HepG2 (cell line): Measurements from ENCODE around the gene PCDHGC5. TPM values are rescaled to one million over a fixed set of nuclear protein-coding genes. Genes with fewer than 3 reads are reported as not detected.

Experiments used
- ATAC-seq: fragments of 200-7000 bp; cut with Tn5 transposase; 3 replicates; pipeline ENCODE4 v1.9.1; 2020; ENCODE audit warnings: mild to moderate bottlenecking, moderate library complexity
- BruUV-seq: library from RNA; stranded (reverse); fragments of 400-500 nt; replicated peaks from 2 replicates; lab custom pipeline; 2021; lab: Mats Ljungman, UMichigan
- CTCF ChIA-PET: fragments of 300-600 bp; formaldehyde crosslinking; extraction: SDS; loops from one replicate; lab custom pipeline; 2021; ENCODE audit warnings: low total read pairs, inconsistent platforms, low intra/inter-chr PET ratio; lab: Yijun Ruan, JAX
- POLR2A ChIA-PET: fragments of 350-600 bp; sonication (Branson Sonifier 250); formaldehyde crosslinking; loops from one replicate; lab custom pipeline; 2020; ENCODE audit warnings: antibody characterized with exemption, inconsistent platforms; lab: Yijun Ruan, JAX
- DNase-seq: peaks from one replicate; pipeline ENCODE4 v3.0.0-alpha.2; 2015; ENCODE audit warnings: low spot score
- FAIRE-seq: peaks from 3 replicates; lab custom pipeline; 2011; peaks lifted over from hg19 to GRCh38; lab: Jason Lieb, UNC
- H2AFZ ChIP-seq: one replicate; pipeline ENCODE4 v1.6.1; 2011; ENCODE audit warnings: low read length, inconsistent platforms
- H3K27ac ChIP-seq: fragments of 300-600 bp; 3 replicates; pipeline ENCODE4 v1.8.0; 2011; ENCODE audit warnings: mixed run types, mild to moderate bottlenecking, mixed read lengths, low read length, inconsistent platforms; ENCODE audit not compliant: insufficient read depth; ENCODE audit errors: extremely low read length
- H3K27me3 ChIP-seq, 2 experiments: fragments of 200-600 bp in 1 of 2; 2 replicates in 1 of 2; 3 replicates in 1 of 2; pipeline versions ENCODE4 v1.6.0 to v1.8.0; 2011; ENCODE audit warnings: low read length in 2 of 2, mild to moderate bottlenecking in 2 of 2, moderate library complexity in 2 of 2, inconsistent platforms in 1 of 2; ENCODE audit not compliant: insufficient read depth in 2 of 2, control insufficient read depth in 1 of 2
- H3K36me3 ChIP-seq, 2 experiments: fragments of 200-600 bp in 1 of 2; replicated peaks in 1 of 2; 2 replicates in 1 of 2; 3 replicates in 1 of 2; pipeline versions ENCODE4 v1.5.1 to v1.8.0; 2011; ENCODE audit warnings: low read length in 2 of 2, inconsistent platforms in 1 of 2; ENCODE audit not compliant: insufficient read depth in 2 of 2, control insufficient read depth in 1 of 2
- H3K4me1 ChIP-seq: 2 replicates; pipeline ENCODE4 v1.5.1; 2012; ENCODE audit warnings: low read length, inconsistent platforms; ENCODE audit not compliant: insufficient read depth
- H3K4me2 ChIP-seq: 2 replicates; pipeline ENCODE4 v1.6.0; 2011; ENCODE audit warnings: low read depth, low read length, inconsistent platforms
- H3K4me3 ChIP-seq, 3 experiments: fragments of 200-600 bp in 1 of 3; sonication (generic), shearing (Covaris generic) in 1 of 3; replicated peaks in 1 of 3; 2 replicates each; pipeline ENCODE4 v1.5.1; 2011 to 2016; ENCODE audit warnings: low read length in 3 of 3, inconsistent platforms in 2 of 3, low read depth in 2 of 3, mild to moderate bottlenecking in 2 of 3, control low read depth in 1 of 3, mixed read lengths in 1 of 3; ENCODE audit not compliant: insufficient read depth in 1 of 3
- H3K79me2 ChIP-seq: one replicate; pipeline ENCODE4 v1.6.1; 2011; ENCODE audit warnings: low read length, inconsistent platforms; ENCODE audit not compliant: insufficient read depth
- H3K9ac ChIP-seq: 2 replicates; pipeline ENCODE4 v1.6.0; 2011; ENCODE audit warnings: mild to moderate bottlenecking, low read depth, low read length, inconsistent platforms; ENCODE audit not compliant: insufficient read depth
- H3K9me3 ChIP-seq: 2 replicates; pipeline ENCODE4 v1.5.1; 2012; ENCODE audit warnings: mild to moderate bottlenecking, low read length
- H4K20me1 ChIP-seq: 2 replicates; pipeline ENCODE4 v1.6.0; 2011; ENCODE audit warnings: inconsistent platforms, mild to moderate bottlenecking, low read length, moderate library complexity; ENCODE audit not compliant: insufficient read depth
- AKAP8 ChIP-seq: sonication (generic); formaldehyde crosslinking; IDR thresholded peaks from 2 replicates; pipeline ENCODE4 v1.5.1; 2020; ENCODE audit warnings: mild to moderate bottlenecking, missing genetic modification reagents
- NFYC ChIP-seq: IDR thresholded peaks from 2 replicates; pipeline ENCODE4 v1.6.1; 2016; ENCODE audit warnings: missing genetic modification reagents, missing compliant biosample characterization
- SALL1 ChIP-seq: sonication (generic); formaldehyde crosslinking; IDR thresholded peaks from 2 replicates; pipeline ENCODE4 v1.8.0; 2022; ENCODE audit warnings: mild to moderate bottlenecking, missing genetic modification reagents
- SP1 ChIP-seq, 2 experiments: fragments of 450-650 bp in 1 of 2; sonication (generic) in 1 of 2; formaldehyde crosslinking in 1 of 2; IDR thresholded peaks; 2 replicates each; pipeline versions ENCODE4 v1.4.0 to v1.6.1; 2016 to 2020; ENCODE audit warnings: missing genetic modification reagents in 1 of 2
- SSRP1 ChIP-seq: IDR thresholded peaks from 2 replicates; pipeline ENCODE4 v1.6.1; 2016; ENCODE audit warnings: control low read depth
- TBX3 ChIP-seq: fragments of 450-650 bp; IDR thresholded peaks from 2 replicates; pipeline ENCODE4 v1.6.1; 2017; ENCODE audit warnings: antibody characterized with exemption, mild to moderate bottlenecking, inconsistent platforms, borderline replicate concordance
- ZFP37 ChIP-seq: sonication (generic); formaldehyde crosslinking; IDR thresholded peaks from 2 replicates; pipeline ENCODE4 v1.4.0; 2020; ENCODE audit warnings: missing genetic modification reagents, borderline replicate concordance
- ZNF720 ChIP-seq: sonication (generic); formaldehyde crosslinking; IDR thresholded peaks from 2 replicates; pipeline ENCODE4 v1.4.0; 2020; ENCODE audit warnings: missing genetic modification reagents
- ZSCAN22 ChIP-seq: sonication (generic); formaldehyde crosslinking; IDR thresholded peaks from 2 replicates; pipeline ENCODE4 v1.4.0; 2020; ENCODE audit warnings: mild to moderate bottlenecking, missing genetic modification reagents
- WGBS: methylation state at CpG from one replicate; pipeline ENCODE4 v1.1.6; 2017; ENCODE audit warnings: low lambda C conversion rate; 5-methylcytosine and 5-hydroxymethylcytosine counted together
- in situ Hi-C: cut with HindIII; loops from 2 replicates; pipeline ENCODE4 v1.10.0; 2017; ENCODE audit warnings: low pct_unique_long_range_greater_than_20kb; ENCODE audit not compliant: extremely low pct_ligation_motif_present
- intact Hi-C: fragments of 100-400 bp; cut with micrococcal nuclease; formaldehyde crosslinking; loops from one replicate; pipeline ENCODE4 v1.10.0; 2022; ENCODE audit not compliant: unreplicated experiment
- polyA plus RNA-seq, 8 experiments: library from polyadenylated mRNA; depleted of rRNA in 3 of 8; stranded (reverse) in 7 of 8; unstranded in 1 of 8; fragments of >200 nt; fragmentation: Illumina TruSeq in 4 of 8; extraction: Trizol in 4 of 8; gene quantifications; 2 replicates each; pipeline versions ENCODE4 v1.2.1 to v1.2.3, GENCODE V29; 2011 to 2016; ENCODE audit warnings: low read depth in 4 of 8, missing spikeins in 1 of 8, mixed read lengths in 1 of 8; ENCODE audit not compliant: insufficient read depth in 1 of 8
- total RNA-seq, 5 experiments: library from RNA; depleted of rRNA; stranded (reverse); fragments of >200 nt; fragmentation: Illumina TruSeq; extraction: Trizol; gene quantifications; 2 replicates each; pipeline ENCODE4 v1.2.3, GENCODE V29; 2016; ENCODE audit warnings: low read depth in 1 of 5
- TF ChIP-seq, protein P1 (sequence below): sonication (generic); formaldehyde crosslinking; IDR thresholded peaks from 2 replicates; pipeline ENCODE4 v1.4.0; 2020; ENCODE audit warnings: low read depth, mild to moderate bottlenecking, missing genetic modification reagents
- TF ChIP-seq, protein P2 (sequence below): sonication (generic); formaldehyde crosslinking; IDR thresholded peaks from 2 replicates; pipeline ENCODE4 v1.5.0; 2020; ENCODE audit warnings: missing genetic modification reagents

PCDHGC5 gene
- total and polyA plus RNA-seq, 2 of the 13 experiments (the other 11 are each of a cell fraction or from before 2014, with no cell fraction given): 0.03 TPM; not detected in 1

DNA sequence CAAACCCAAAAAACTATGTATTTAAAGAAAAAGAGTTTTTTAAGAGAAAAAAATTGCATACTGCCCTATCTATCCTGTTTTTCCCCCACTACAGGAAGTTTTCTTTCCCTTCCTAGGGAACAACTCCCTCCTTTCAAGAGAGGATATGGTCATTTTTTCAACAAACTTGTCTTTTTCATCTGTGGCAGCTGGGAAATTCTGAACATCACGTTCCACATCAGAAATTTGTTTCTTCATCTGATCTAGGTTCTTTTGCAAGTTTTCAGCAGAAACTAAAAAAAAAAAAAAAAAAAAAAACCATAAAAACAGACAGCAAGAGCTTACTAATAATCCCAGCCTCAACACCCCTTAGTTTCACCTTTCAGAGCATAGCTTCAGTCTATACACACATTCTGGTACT is 38.5 kb downstream of the PCDHGC5 start:
- Histone ChIP-seq H3K9me3 (no peaks in the 10 kb centered on the region), H3K27me3 (no peaks in the 10 kb centered on the region), H3K79me2 (no peaks in the 10 kb centered on the region), H3K4me3 (no peak overlapping the region), H3K9ac (no peak overlapping the region), H2AFZ (no peak overlapping the region), H3K4me1 (peaks cover 39% of the 10 kb centered on the region), H3K4me2 (no peak overlapping the region)
- POLR2A ChIA-PET: no interaction called here
- no TSS peak for BruUV-seq
- DNase-seq (no peak), FAIRE-seq (no peak)
- intact Hi-C loops: loop anchor here (10.0 kb wide), 1 partner anchor 173 kb away; the partner anchor contains the start of genes PCDHGA4, PCDHGB1 and PCDHGB2
- CTCF ChIA-PET: no interaction called here
- TF ChIP-seq ZFP37 (CRISPR knock-in tag): no peak
- TF ChIP-seq AKAP8 (CRISPR knock-in tag): no peak
- TF ChIP-seq NFYC (CRISPR knock-in tag): no peak
- no peak for TF ChIP-seq SP1 (IDR thresholded peaks at IDR 0.05)
- TF ChIP-seq SP1 (CRISPR knock-in tag; IDR thresholded peaks at IDR 0.05): no peak
- no peak for TF ChIP-seq SALL1 (CRISPR knock-in tag)
- TF ChIP-seq, protein P1, sequence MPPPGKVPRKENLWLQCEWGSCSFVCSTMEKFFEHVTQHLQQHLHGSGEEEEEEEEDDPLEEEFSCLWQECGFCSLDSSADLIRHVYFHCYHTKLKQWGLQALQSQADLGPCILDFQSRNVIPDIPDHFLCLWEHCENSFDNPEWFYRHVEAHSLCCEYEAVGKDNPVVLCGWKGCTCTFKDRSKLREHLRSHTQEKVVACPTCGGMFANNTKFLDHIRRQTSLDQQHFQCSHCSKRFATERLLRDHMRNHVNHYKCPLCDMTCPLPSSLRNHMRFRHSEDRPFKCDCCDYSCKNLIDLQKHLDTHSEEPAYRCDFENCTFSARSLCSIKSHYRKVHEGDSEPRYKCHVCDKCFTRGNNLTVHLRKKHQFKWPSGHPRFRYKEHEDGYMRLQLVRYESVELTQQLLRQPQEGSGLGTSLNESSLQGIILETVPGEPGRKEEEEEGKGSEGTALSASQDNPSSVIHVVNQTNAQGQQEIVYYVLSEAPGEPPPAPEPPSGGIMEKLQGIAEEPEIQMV (CRISPR knock-in tag): no peak
- no peak for TF ChIP-seq ZSCAN22 (CRISPR knock-in tag)
- TF ChIP-seq SSRP1: no peak
- no peak for TF ChIP-seq ZNF720
- TF ChIP-seq, protein P2, sequence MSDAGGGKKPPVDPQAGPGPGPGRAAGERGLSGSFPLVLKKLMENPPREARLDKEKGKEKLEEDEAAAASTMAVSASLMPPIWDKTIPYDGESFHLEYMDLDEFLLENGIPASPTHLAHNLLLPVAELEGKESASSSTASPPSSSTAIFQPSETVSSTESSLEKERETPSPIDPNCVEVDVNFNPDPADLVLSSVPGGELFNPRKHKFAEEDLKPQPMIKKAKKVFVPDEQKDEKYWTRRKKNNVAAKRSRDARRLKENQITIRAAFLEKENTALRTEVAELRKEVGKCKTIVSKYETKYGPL (CRISPR knock-in tag): no peak
- TF ChIP-seq TBX3: no peak
- TF ChIP-seq, all 625 proteins: peak for 0
- Histone ChIP-seq H4K20me1 (peaks cover 5% of the 10 kb centered on the region; the same call in 1 of the 2 replicates), H3K27ac (no peak overlapping the region), H3K36me3 (peaks cover 40 to 80% of the 10 kb centered on the region in 2 experiments)
- WGBS: 83% methylated on average over 1 of the region's 1 CpG
- no peak for ATAC-seq
- in situ Hi-C loops: loop anchor here (10.0 kb wide), 1 partner anchor 173 kb away; the partner anchor contains the start of genes PCDHGA4, PCDHGB1 and PCDHGB2
